Gastroesophageal sphincter (tissue), 4 donors: ENCODE data around the gene ECM1. TPM values are rescaled to one million over a fixed set of nuclear protein-coding genes. Genes with fewer than 3 reads are reported as not detected.

Source experiments
- ATAC-seq: fragments of 150-250 bp; one replicate; pipeline ENCODE4 v1.9.1; 2016; ENCODE audit warnings: mild to moderate bottlenecking, moderate library complexity
- H3K27ac ChIP-seq, 4 donors: fragments of 200-600 bp; sonication (generic) in 3 of 4; 1 replicate in 3 of 4; 2 replicates in 1 of 4; pipeline ENCODE4 v1.5.1; 2016 to 2019
- H3K27me3 ChIP-seq: fragments of 200-600 bp; sonication (generic); one replicate; pipeline ENCODE4 v1.5.1; 2019
- H3K36me3 ChIP-seq, 2 donors: fragments of 200-600 bp; sonication (generic); one replicate each; pipeline ENCODE4 v1.5.1; 2019; ENCODE audit warnings: control low read depth in 1 of 2
- H3K4me1 ChIP-seq, 3 donors: fragments of 200-600 bp; sonication (generic); 1 replicate in 2 of 3; 2 replicates in 1 of 3; pipeline ENCODE4 v1.5.1; 2016 to 2019; ENCODE audit warnings: control low read depth in 2 of 3
- H3K4me3 ChIP-seq, 2 donors: fragments of 200-600 bp; sonication (generic); one replicate each; pipeline ENCODE4 v1.5.1; 2019; ENCODE audit warnings: mild to moderate bottlenecking in 1 of 2, moderate library complexity in 1 of 2
- H3K9me3 ChIP-seq, 3 donors: fragments of 200-600 bp; sonication (generic); one replicate each; pipeline ENCODE4 v1.5.1; 2017 to 2019; ENCODE audit warnings: control low read depth in 2 of 3
- CTCF ChIP-seq, 4 experiments: fragments of 200-600 bp in 2 of 4; fragments of 450-650 bp in 2 of 4; sonication (generic) in 1 of 4; IDR thresholded peaks; one replicate each; pipeline ENCODE4 v1.5.1; 2017 to 2019; ENCODE audit warnings: antibody characterized with exemption in 4 of 4, mild to moderate bottlenecking in 2 of 4, moderate library complexity in 2 of 4
- EP300 ChIP-seq: sonication (generic); formaldehyde crosslinking; IDR thresholded peaks from one replicate; pipeline ENCODE4 v1.6.1; 2017; ENCODE audit warnings: antibody characterized with exemption, mild to moderate bottlenecking
- POLR2A ChIP-seq, 2 donors: fragments of 450-650 bp; IDR thresholded peaks; one replicate each; pipeline ENCODE4 v1.6.1; 2017; ENCODE audit warnings: antibody characterized with exemption in 2 of 2, mild to moderate bottlenecking in 2 of 2, moderate library complexity in 1 of 2
- POLR2AphosphoS5 ChIP-seq: sonication (generic); formaldehyde crosslinking; IDR thresholded peaks from one replicate; pipeline ENCODE4 v1.6.1; 2017; ENCODE audit warnings: antibody characterized with exemption
- WGBS, 2 donors: methylation state at CpG; one replicate each; pipeline ENCODE4 v1.1.5; 2018; ENCODE audit warnings: low coverage in 1 of 2; 5-methylcytosine and 5-hydroxymethylcytosine counted together
- total RNA-seq, 4 donors: library from RNA; depleted of rRNA; stranded (reverse); fragments of >200 nt; gene quantifications; one replicate each; pipeline ENCODE4 v1.1.0, GENCODE V29; 2016

The ECM1 gene
- total RNA-seq, 4 donors from 2014 or later: 12.6 to 29.7 (median 19.4) TPM

GRCh38 chr1:150548632-150549495 lies 41.0 kb downstream of the ECM1 start, which contains the start of gene ADAMTSL4:
Gene ADAMTSL4, plus strand, starts transcription at chr1:150549408. Its CDS starts 2,881 bp downstream, at chr1:150552289.
- H3K36me3 ChIP-seq: peaks cover 0 to 2% of the 10 kb centered on the region in 2 donors
- H3K4me1 ChIP-seq: peaks cover 0 to 66% (median 17%) of the 10 kb centered on the region in 3 donors
- H3K9me3 ChIP-seq: no peaks in the 10 kb centered on the region
- H3K27ac ChIP-seq: peak within 1 kb of the TSS; percentile 74 to 98 (median 94)
- peak within 1 kb of the TSS; percentile 63 to 69 for H3K4me3 ChIP-seq
- ATAC-seq: peak; percentile 62
- no peaks in the 10 kb centered on the region for H3K27me3 ChIP-seq
- TF ChIP-seq POLR2A (IDR thresholded peaks at IDR 0.05): peak; percentile 38 to 40
- peak in 3 of 4 experiments; percentile 36 to 52 (median 44) for TF ChIP-seq CTCF (IDR thresholded peaks at IDR 0.05)
- TF ChIP-seq EP300: no peak
- peak; percentile 27 for TF ChIP-seq POLR2AphosphoS5
- 0 to 3% methylated on average over 5 to 6 of the region's 91 CpGs for WGBS, 2 donors

- WGBS, 2 donors: 10 to 20% methylated on average over 1 to 7 of the region's 43 CpGs
- Histone ChIP-seq H3K4me1 (peaks cover 0 to 62% (median 19%) of the 10 kb centered on the region in 3 donors), H3K27ac (peak overlapping the region; percentile 74 to 98 (median 94)), H3K4me3 (peak overlapping the region; percentile 63 to 69), H3K9me3 (no peaks in the 10 kb centered on the region), H3K27me3 (no peaks in the 10 kb centered on the region), H3K36me3 (peaks cover 0 to 10% of the 10 kb centered on the region in 2 donors)
- no peak for ATAC-seq
- TF ChIP-seq POLR2AphosphoS5 (peak; percentile 25), CTCF (IDR thresholded peaks at IDR 0.05) (peak in 1 of 4 experiments; percentile 42), EP300 (no peak), POLR2A (IDR thresholded peaks at IDR 0.05) (no peak)
Observed at GRCh38 chr1:150549496-150550221, 41.8 kb downstream of the ECM1 start.

GRCh38 chr1:150550222-150551050 lies 42.5 kb downstream of the ECM1 start:
- H3K4me3 ChIP-seq: peak overlapping the region; percentile 63 to 69
- no peaks in the 10 kb centered on the region for H3K9me3 ChIP-seq
- TF ChIP-seq CTCF (IDR thresholded peaks at IDR 0.05) (no peak), POLR2AphosphoS5 (peak; percentile 40)
- peak; percentile 34 for ATAC-seq
- WGBS, 2 donors: 19 to 24% methylated on average over 8 to 11 of the region's 22 CpGs
- H3K27me3 ChIP-seq: no peaks in the 10 kb centered on the region
- H3K4me1 ChIP-seq: peaks cover 0 to 62% (median 19%) of the 10 kb centered on the region in 3 donors
- peaks cover 0 to 15% of the 10 kb centered on the region in 2 donors for H3K36me3 ChIP-seq
- peak overlapping the region; percentile 74 to 98 (median 94) for H3K27ac ChIP-seq

GRCh38 chr1:150551051-150551783 lies 43.3 kb downstream of the ECM1 start:
- Histone ChIP-seq H3K27me3 (no peaks in the 10 kb centered on the region), H3K4me1 (peaks cover 0 to 64% (median 20%) of the 10 kb centered on the region in 3 donors), H3K9me3 (no peaks in the 10 kb centered on the region), H3K27ac (peak overlapping the region; percentile 74 to 98 (median 94)), H3K36me3 (peaks cover 0 to 22% of the 10 kb centered on the region in 2 donors), H3K4me3 (peak overlapping the region in 1 of 2 donors; percentile 69)
- 60 to 82% methylated on average over 4 to 9 of the region's 11 CpGs for WGBS, 2 donors
- no peak for ATAC-seq
- no peak for TF ChIP-seq POLR2AphosphoS5
- TF ChIP-seq POLR2A (IDR thresholded peaks at IDR 0.05): no peak
- no peak for TF ChIP-seq EP300
- TF ChIP-seq CTCF (IDR thresholded peaks at IDR 0.05): no peak
